NCI-H345 (cell line): ENCODE measurements around the gene PHLPP1.
"Not testable (repeated sequence)": the region's sequence is repeated elsewhere in the genome, so short reads cannot be mapped to it uniquely, and the experiment has no call there.

Experiments used
- DNase-seq: peaks from one replicate; lab custom pipeline; 2025; lab: John Stamatoyannopoulos, UW

The PHLPP1 gene

DNA sequence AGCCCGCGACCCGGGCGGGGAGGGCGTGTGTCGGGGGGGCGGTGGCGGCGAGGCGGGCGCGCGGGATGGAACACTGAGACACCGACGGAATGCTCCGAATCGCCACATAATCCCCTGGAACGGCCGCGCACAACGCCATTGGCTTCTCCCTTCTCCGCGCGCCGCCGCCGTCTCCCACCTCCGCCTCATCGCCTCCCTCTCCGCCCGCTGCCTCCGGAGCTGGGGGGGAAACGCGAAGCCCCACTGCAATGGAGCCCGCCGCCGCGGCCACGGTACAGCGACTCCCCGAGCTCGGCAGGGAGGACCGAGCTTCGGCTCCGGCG, at the start of gene PHLPP1:
Gene PHLPP1, plus strand, starts transcription at position 106 of the 323 bp plus-strand sequence. Its CDS starts 143 bp downstream, at position 249.
- no peak for DNase-seq

DNA sequence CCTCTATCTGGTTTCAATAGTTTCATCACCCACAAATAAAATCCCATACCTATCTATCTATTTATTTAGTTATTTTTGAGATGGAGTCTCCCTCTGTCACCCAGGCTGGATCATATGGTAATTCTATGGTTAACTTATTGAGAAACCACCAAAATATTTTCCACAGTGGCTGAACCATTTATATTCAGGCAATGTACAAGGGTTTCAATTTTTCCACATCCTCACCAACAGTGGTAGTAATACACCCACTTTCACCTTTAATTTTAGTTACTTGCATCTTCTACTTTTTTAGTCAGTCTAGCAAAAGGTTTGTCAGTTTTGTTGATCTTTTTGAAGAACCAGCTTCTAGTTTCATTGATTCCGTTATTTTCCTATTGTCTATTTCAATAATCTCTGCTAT, 46.1 kb upstream of the PHLPP1 start:
- DNase-seq = no peak

DNA sequence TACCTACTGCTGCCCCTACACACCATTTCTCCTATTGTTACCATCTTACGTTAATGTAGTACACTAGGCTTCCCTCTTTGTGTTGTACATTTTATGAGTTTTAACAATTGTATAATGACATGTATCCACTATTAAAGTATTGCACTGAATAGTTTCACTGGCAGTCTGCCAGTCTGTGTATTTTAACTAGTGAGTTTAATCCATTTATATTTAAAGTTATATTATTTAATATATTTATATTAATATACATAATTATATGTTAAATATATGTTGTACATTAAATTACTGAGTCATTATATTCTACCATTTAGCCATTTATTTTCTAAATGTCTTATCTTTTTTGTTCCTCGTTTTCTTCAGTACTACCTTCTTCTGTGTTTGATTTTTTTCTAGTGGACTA, 44.8 kb upstream of the PHLPP1 start:
- no peak for DNase-seq

DNA sequence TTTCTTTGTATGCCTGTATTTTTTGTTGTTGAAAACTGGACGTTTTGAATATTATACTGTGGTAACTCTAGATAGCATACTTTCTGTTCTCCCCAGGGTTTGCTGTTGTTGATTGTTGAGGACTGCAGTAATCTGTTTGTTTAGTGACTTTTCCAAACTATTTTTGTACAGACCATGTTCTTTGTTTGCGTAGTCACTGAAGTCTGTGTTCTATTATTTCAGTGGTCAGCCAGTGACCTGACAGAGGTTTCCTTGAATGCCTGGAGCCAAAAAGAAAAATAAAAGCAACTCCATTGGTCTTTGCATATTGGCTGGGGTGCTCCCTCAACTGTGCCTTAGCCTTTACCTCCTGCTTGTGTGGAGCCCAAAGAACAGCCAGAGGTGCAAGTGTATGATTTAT, 42.7 kb upstream of the PHLPP1 start:
- no peak for DNase-seq

DNA sequence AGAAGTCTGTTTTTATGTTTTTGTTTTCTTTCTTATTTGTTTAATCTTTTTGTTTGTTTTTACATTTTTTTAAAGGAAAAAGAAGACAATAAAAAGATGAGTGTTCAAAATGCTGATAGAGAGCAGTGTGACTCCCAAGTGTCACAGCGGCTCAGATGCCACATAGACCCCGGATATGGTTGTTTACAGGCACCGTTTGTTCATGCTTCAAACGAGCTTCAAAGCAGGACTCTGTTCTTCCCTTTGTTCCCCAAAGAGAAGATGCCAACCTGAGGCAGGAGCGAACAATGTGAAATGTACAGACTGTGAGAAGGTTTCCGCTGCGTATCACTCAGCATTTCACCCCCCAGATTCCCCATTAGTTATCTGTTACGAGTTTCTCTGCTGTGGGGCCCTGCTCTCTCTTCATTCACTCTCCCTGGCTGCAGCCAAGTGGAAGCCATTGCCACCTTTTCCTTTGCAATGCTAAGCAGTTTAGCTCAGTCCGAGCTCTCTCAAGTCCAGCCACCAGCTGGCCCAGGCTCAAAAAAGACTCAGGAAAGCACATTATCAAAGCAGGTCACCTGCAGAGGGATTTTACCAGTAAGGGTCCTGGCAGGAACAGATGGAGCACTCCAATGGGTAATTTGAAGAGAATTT, 36.4 kb upstream of the PHLPP1 start:
- peak; percentile 58 for DNase-seq

DNA sequence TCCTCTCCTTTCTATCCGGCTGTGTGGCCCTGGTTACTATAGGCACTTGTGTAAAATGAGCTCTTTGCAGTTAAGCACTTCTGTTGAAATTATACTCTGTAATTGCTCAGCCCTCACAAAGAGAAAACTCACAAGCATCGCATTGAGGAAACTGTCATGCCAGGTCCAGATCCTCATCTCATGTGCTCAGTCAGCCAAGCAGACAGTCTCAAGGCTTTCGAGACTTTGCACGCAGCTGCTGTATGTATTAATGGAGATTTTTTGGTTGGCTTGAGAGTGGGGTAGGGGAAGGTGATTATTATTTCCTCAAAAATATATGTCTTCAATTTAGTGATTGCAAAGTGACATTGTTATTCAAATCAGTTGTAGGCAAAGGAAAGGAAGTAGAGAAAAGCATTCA, 33.0 kb upstream of the PHLPP1 start:
- peak; percentile 77 for DNase-seq

DNA sequence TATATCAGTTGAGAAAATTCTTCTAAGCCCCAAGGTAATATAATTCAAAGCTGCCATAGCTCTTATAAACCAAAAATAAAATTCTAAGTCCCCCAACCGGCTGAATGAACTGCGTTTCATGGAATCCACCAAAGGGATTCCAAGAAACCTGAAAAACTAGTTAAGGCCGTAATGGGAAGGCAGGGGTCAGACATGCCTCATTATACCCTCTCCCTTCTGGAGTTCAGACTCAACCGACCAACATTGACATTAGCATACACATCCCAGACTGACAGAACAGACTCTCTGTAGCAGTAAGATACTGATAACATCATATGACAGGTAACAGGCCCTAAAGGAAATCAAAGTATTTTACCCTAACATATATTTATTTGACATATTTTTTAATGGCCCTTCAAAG, 31.4 kb upstream of the PHLPP1 start:
- no peak for DNase-seq

DNA sequence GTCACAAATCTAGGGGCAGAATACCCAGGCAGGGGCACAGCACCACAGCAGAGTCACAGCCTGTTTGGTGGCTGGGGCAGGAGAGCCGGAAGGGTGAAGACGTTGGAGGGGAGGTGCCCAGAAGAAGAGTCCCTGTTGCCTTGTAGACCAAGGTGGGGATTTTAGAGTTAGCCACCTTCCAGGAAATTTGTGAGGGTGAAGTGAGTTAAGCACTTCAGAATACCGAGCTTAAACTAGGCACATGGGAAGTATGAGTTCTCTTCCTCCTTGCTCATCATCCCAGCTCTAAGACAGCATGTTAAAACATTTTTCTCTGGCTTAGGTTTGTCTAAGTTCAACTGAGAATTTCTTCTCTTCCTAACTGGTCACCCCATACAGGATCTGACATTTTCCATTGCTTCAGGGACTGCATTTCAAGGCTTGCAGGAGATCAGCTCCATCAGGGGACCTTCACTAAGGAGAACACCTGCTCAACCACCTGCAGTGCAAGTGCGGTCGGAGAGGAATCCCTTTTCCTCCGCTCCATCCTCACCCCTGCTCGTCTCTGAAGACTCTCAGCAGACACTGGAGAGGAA, 26.5 kb upstream of the PHLPP1 start:
- DNase-seq = no peak

DNA sequence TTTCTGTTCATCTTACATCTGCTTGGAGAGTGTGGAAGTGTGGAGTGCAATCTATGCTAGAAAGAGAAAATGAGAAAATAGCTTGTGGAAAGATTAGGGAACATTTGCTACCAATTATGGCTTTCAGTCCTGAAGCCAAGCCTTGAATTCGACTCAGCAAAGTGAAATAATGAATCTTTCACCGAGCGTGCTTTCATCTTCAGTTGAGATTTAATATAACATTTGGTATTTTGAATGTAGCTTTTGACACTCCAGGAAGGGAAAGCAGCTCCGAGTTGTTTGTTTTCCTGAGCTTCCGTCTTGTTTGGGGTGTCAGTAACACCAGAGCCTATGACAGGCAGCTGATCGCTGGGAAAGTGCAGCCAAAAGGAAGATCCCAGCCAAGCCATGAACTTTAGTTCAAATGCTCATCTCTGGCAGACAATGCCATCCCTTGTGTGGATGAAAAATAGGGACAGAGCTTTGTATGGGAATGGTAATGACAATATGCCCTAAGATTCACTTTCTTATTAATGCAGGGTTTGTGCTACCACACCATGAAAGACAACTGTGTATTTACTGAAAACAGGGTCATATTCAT, 25.0 kb upstream of the PHLPP1 start:
- DNase-seq = no peak

DNA sequence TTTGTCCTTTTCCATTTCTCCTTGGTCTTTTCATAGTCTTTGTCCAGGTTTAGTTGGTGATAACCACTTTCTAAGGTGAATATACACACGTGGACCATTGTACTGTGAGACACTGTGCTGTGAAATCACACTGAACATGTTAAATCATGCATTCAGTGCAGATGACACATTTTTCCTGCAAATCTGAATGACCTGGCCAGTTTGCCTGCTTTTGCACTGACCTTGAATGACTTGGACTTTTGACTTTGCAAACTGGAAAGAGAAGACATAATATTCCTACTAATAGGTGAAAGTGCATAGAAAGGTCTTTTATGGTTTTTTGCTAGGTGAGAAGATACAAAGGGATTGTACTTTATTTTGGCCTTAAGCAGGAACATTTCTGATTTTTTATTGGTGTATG, 21.7 kb upstream of the PHLPP1 start:
- no peak for DNase-seq

DNA sequence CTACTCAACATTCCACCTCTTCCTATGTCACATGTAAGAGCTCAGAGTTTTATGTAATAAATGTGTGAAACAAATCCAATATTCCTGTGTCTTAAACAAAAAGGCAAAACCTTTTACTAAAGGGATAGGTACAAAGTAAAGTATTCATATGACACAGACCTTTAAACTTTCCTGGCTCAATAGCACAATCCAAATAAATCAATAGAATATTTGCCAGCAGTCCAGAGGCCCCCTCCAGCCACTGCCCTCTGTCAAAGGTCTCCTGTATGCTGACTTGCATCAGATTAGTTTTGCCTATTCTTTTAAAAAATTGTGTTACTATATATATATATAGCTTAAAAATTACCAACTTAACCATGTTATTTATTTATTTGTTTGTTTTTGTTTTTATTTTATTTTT, 17.7 kb upstream of the PHLPP1 start:
- DNase-seq = no peak

DNA sequence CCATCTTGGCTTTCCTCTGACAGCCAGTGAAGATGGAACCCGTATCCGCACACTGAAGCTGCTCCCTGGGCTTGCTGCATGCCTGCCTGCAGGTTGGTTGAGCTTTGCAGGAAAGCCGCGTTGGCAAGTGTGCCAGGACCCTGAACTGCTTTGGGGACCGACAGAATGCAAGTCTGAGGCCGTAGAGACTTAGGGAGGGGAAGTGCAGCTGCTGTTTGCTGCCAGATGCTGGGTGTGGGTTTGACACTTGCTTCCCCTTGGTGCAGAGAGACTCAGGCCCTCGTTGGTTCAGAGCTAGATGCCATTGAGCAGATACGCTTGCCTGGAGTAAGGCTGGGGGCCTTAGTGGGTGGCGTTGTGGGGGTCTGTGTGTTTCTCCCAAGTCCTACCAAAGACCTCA, 13.1 kb upstream of the PHLPP1 start:
- DNase-seq = no peak

DNA sequence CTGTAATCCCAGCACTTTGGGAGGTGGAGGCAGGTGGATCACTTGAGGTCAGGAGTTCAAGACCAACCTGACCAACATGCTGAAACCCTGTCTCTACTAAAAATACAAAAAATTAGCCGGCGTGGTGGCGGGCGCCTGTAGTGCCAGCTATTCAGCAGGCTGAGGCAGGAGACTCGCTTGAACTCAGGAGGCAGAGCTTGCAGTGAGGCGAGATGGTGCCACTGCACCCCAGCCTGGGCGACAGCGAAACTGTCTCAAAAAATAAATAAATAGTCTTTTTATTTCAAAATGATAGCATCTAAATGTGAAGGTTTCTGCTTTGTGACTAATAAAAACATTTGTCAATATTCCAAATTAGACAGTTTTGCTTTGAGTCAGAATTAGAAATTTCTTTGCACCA, 8.5 kb upstream of the PHLPP1 start:
- not testable (repeated sequence) for DNase-seq

DNA sequence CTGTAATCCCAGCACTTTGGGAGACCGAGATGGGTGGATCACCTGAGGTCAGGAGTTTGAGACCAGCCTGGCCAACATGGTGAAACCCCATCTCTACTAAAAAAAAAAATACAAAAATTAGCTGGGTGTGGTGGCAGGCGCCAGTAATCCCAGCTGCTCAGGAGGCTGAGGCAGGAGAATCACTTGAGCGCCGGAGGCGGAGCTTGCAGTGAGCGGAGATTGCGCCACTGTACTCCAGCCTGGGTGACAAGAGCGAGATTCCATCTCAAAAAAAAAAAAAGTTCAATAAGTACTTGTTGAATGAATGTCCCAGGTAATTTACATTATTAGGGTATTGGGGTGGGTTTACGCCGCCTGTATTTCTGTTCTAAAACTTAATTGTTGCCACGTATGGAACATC, 5.4 kb upstream of the PHLPP1 start:
- not testable (repeated sequence) for DNase-seq

DNA sequence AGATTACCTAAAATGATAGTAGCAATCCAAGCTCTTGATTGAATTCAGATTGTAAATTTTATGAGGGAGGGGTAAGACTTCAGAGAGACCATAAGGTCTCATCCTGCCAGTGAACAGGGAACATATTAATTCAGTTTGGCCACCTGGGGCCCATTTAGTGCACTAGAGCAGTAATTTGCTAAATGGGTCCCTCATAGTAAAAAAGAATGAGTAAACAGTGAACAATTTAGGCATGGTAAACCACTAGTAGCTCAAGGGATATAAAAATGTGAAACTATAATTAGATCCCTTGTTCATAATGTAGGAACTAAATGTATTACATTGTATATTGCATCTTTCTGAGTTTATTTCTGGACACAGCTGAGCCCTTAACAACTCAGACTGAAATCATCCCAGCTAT, 4.9 kb upstream of the PHLPP1 start:
- peak; percentile 67 for DNase-seq

DNA sequence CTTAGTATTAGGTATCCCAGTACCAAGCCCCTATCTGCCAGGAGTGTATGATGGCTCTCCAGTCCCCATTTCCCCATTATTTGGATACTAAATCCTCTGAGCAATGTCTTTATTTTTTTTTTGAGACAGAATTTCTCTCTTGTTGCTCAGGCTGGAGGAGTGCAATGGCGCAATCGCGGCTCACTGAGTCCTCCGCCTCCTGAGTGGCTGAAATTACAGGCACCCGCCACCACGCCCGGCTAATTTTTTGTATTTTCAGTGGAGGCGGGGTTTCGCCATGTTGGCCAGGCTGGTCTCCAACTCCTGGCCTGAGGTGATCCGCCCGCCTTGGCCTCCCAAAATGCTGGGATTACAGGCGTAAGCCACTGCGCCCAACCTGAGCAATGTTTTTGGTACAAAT, 3.6 kb upstream of the PHLPP1 start:
- no peak for DNase-seq

DNA sequence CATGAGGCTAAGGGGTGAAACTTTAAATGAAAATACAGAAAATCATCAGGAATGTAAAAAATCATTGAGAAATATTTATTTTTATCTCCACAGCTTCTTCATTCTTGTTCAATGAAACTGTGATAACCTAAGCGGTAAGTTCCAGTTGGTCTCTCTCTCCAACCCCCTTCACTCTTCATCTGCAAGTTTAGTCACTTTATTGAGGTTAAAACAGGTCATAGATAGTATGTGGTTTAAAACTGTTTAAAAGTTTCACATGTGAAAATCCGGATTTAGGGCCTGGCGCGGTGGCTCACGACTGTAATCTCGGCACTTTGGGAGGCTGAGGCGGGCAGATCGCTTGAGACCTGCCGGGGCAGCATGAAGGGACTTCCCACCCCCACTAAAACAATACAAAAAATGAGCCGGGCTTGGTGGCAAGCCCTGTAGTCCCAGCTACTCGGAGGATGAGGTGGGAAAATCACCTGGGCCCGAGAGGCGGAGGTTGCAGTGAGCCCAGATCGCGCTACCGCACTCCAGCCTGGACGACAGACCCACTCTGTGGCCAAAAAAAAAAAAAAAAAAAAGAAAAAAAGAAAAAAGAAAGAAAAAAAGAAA, 1.6 kb upstream of the PHLPP1 start:
- DNase-seq = no peak

DNA sequence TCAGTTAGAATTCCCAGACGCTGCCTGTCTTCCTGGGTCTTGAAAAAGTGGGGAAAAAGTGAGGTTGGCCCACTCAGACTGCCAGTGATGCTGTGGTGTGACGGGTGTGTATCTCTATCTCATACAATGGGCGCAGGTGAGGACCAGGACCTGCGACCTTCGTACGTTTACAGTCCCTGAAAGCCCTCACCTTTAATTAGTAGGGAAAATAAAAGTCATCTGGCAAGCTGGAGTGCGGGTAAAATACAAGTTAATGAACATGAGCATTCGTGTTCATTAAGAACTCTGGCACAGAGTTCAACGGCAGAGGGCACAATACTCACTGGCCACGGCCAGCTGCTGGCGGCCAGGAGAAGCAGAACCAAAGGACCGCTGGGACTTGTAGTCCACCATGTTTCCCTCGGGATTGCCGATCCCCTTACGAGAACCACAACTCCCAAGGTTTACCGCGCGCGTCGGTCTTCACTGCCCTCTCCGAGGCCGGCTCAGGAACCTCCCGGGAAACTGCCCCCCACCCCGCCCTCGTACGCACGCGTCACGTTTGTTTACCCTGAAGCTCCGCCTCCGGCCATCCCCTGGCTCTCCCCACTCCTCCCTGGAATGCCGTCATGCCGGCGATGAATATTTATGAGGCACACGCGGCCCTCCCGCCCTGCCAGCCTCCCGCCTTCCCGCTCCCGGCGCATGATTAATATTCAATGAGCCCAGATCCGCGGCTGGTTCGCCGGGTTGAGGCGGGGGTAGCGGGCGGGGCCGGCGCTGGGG, 488 bp upstream of the PHLPP1 start:
- peak; percentile 100 for DNase-seq

DNA sequence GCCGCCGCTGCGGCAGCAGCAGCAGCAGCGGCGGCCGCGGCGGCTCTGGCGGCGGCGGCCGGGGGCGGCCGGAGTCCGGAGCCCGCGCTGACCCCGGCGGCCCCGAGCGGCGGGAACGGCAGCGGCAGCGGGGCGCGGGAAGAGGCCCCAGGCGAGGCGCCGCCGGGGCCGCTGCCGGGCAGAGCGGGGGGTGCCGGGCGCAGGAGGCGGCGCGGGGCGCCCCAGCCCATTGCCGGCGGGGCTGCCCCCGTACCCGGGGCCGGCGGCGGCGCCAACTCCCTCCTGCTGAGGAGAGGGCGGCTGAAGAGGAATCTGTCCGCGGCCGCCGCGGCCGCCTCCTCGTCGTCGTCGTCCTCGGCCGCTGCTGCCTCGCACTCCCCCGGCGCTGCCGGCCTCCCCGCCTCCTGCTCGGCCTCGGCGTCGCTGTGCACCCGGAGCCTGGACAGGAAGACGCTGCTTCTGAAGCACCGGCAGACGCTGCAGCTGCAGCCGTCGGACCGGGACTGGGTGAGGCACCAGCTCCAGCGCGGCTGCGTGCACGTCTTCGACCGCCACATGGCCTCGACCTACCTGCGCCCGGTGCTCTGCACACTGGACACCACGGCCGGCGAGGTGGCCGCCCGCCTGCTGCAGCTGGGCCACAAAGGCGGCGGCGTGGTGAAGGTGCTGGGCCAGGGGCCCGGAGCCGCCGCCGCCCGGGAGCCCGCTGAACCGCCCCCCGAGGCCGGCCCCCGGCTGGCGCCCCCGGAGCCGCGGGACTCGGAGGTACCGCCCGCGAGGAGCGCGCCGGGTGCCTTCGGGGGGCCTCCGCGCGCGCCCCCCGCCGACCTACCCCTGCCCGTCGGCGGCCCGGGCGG, 646 bp downstream of the PHLPP1 start:
- peak; percentile 46 for DNase-seq

DNA sequence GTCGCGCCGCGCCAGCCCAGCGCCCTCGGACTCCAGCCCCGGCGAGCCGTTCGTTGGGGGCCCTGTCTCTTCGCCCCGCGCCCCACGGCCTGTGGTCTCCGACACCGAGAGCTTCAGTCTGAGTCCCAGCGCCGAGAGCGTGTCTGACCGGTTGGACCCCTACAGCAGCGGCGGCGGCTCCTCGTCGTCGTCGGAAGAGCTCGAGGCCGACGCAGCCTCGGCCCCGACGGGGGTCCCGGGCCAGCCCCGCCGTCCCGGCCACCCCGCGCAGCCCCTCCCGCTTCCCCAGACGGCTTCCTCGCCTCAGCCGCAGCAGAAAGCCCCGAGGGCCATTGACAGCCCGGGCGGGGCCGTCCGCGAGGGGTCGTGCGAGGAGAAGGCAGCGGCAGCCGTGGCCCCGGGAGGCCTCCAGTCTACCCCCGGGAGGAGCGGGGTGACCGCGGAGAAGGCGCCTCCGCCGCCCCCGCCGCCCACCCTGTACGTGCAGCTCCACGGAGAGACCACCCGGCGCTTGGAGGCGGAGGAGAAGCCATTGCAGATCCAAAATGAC, 1.4 kb downstream of the PHLPP1 start:
- peak; percentile 57 for DNase-seq

DNA sequence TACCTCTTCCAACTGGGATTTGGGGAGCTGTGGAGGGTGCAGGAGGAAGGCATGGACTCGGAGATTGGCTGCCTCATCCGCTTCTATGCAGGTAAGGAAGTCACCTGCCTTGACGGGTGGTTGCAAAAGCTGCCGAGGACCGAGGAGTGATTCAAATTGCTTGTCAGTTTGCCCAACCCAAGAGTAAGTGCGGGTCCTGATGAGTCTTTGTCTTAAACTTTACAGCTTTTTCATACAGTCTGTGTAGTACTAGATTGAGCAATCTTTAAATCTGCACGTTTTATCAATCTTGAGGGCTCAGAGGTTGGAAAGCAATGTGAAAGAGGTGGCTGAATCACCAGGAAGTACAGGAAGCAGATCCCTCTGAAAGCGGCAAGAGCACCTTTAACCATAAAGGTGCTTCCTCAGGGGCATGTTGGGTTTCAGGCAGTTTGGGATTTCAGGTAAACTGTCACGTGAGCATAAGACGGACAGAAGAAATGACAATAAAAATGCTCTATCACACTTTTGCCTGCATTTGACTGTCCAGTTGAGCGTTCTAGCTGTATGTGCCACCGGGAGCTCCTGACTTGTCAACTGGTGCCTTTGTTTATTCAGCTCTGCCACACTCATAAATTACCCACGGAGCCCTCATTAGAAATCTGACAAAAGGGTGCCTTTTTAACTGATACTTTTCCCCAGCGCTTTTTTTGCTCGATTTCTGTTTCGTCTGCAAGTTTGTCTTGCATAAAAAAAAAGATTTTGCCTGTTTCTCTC, 2.0 kb downstream of the PHLPP1 start:
- DNase-seq = peak; percentile 61
